GM19351 (cell line): Measurements from ENCODE around the gene CNKSR3.

ENCODE experiments used
- ATAC-seq: cut with Tn5 transposase; IDR thresholded peaks from one replicate; pipeline ENCODE4 v1.9.1; 2021; ENCODE audit warnings: mild to moderate bottlenecking, moderate library complexity; ENCODE audit not compliant: unreplicated experiment

The CNKSR3 gene

GRCh38 chr6:154504102-154504501 lies 6.4 kb downstream of the CNKSR3 start:
- ATAC-seq = no peak

GRCh38 chr6:154503658-154504057 lies 6.8 kb downstream of the CNKSR3 start:
- no peak for ATAC-seq

GRCh38 chr6:154502553-154502952 lies 7.9 kb downstream of the CNKSR3 start:
- no peak for ATAC-seq

GRCh38 chr6:154501578-154501868 lies 9.0 kb downstream of the CNKSR3 start:
- no peak for ATAC-seq

- no peak for ATAC-seq
Observed at GRCh38 chr6:154500769-154501577, 9.5 kb downstream of the CNKSR3 start.

- no peak for ATAC-seq
Observed at GRCh38 chr6:154499855-154500589, 10.5 kb downstream of the CNKSR3 start.

GRCh38 chr6:154498340-154498934 lies 12.0 kb downstream of the CNKSR3 start:
- no peak for ATAC-seq

- ATAC-seq = no peak
Observed at GRCh38 chr6:154496793-154497517, 13.5 kb downstream of the CNKSR3 start.

- no peak for ATAC-seq
Observed at GRCh38 chr6:154496186-154496585, 14.3 kb downstream of the CNKSR3 start.

- no peak for ATAC-seq
Observed at GRCh38 chr6:154494592-154495311, 15.7 kb downstream of the CNKSR3 start.

- ATAC-seq = no peak
Observed at GRCh38 chr6:154491567-154492470, 18.7 kb downstream of the CNKSR3 start.

- ATAC-seq = no peak
Observed at GRCh38 chr6:154489822-154490221, 20.7 kb downstream of the CNKSR3 start.

GRCh38 chr6:154488802-154489437 lies 21.6 kb downstream of the CNKSR3 start:
- ATAC-seq = no peak

- ATAC-seq = no peak
Observed at GRCh38 chr6:154488248-154488593, 22.3 kb downstream of the CNKSR3 start.

- no peak for ATAC-seq
Observed at GRCh38 chr6:154487367-154488247, 22.9 kb downstream of the CNKSR3 start.

- ATAC-seq = no peak
Observed at GRCh38 chr6:154485815-154486214, 24.7 kb downstream of the CNKSR3 start.

GRCh38 chr6:154484942-154485341 lies 25.5 kb downstream of the CNKSR3 start:
- ATAC-seq = no peak

GRCh38 chr6:154482858-154483257 lies 27.6 kb downstream of the CNKSR3 start:
- ATAC-seq = no peak
